ENCODE data around the gene SCGB1C1.
A peak's percentile ranks its signal among the peaks of the same experiment; 100 is the strongest.

The SCGB1C1 gene

GRCh38 chr11:204587-205109, 11.8 kb downstream of the SCGB1C1 start:
- FAIRE-seq (no peak), DNase-seq (ENCODE audit: insufficient read length, low spot score) (no peak)

DNA sequence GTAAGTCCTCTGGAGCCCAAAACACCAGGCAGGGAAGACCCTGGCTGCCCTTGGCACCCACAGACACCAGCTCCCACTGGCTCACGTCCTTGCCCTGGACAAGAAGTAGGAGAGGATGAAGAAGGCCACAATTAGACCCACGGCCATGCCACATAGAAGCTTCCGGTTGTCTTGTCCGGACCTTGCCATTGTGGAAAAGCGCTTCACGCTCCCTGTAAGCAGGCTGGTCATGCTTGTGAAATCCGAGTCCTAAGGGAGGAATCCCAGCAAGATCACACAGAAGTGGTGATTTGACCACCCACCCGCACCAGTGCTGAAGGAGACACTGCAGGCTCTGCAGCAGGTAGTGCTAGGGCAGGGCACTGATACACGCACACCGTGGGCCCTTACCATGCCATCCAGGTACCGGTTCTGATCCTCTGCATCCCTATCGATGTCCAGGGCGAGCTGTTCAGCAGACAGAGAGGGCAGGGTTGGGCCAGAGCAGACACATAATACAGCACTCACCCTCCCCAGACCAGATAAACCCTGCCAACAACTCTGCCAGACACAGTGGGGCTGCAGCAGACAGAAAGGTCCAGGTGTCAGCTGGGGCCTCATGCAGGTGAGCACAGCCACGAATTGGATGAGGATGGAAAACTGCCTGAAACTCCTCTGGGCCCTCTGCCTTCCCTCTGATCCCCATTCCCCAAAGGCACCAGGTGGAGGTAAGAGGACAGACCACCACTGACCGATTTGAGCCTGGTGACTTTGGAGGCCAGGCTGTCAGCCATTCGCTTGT, 12.5 kb downstream of the SCGB1C1 start:
- FAIRE-seq (no peak), DNase-seq (ENCODE audit: insufficient read length, low spot score) (no peak)

- no peak for DNase-seq (ENCODE audit: insufficient read length, low spot score)
- no peak for FAIRE-seq
Measured at GRCh38 chr11:206002-206384, 13.1 kb downstream of the SCGB1C1 start.

- no peak for FAIRE-seq
Measured at GRCh38 chr11:206526-207207, 13.8 kb downstream of the SCGB1C1 start.

GRCh38 chr11:207208-207862, 14.5 kb downstream of the SCGB1C1 start, which contains the start of the genes BET1L and RIC8A:
TSS of gene BET1L (minus strand) at chr11:207399. CDS start at chr11:207321, 78 bp downstream.
TSS of gene RIC8A (plus strand) at chr11:207708. CDS start at chr11:208855, 1,147 bp downstream.
- peak; percentile 96 for DNase-seq (ENCODE audit: insufficient read length, low spot score)
- FAIRE-seq = peak; percentile 96

More at GRCh38 chr11:206526-207207, 13.8 kb downstream of the SCGB1C1 start:
- no peak for DNase-seq (ENCODE audit: insufficient read length, low spot score)

DNA sequence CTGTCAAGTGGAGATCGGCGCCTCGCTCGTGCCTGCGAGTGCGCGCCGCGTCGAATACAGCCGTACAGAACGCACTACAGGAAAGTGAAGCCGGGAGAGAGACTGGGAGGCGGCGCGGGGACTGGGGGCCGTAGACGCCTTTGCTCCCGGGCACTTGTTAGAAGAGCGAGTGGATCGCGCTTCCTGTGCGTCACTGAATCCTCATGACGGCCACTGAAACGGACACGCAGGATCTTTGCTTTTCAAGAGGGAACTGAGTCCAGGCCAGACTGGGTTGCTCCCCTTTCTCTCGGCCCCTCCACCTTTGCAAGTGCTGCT, 14.9 kb downstream of the SCGB1C1 start:
- peak; percentile 23 for DNase-seq (ENCODE audit: insufficient read length, low spot score)
- no peak for FAIRE-seq

DNA sequence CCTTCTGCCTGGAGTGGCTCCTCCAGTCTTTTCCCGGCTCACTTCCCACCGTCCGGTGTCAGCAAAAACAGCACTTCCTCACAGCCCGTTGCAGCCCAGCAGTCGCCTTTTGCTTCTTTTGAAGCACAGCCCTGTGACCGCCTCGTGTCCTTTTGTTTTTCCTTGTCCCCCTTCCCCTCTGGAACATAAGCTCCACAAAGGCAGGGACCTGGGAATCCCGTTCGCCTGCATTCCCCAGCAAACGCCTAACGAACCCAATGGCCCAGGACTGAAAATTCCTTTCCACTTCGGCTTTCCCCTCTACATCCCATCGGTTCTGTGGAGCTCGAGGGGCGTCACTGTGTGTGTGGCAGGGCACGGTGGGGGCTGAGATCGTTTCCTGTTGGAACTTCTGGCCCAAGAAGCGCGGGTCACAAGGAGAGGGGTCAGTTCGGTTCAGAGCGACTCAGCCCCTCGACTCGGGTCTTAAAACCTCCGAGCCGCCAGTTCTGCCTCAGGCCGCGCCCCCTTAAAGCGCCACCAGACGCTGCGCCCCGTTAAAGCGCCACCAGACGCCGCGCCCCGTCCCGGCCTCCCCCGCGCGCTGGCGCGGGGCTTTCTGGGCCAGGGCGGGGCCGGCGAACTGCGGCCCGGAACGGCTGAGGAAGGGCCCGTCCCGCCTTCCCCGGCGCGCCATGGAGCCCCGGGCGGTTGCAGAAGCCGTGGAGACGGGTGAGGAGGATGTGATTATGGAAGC, 15.5 kb downstream of the SCGB1C1 start:
- DNase-seq (ENCODE audit: insufficient read length, low spot score) = peak; percentile 76
- no peak for FAIRE-seq

DNA sequence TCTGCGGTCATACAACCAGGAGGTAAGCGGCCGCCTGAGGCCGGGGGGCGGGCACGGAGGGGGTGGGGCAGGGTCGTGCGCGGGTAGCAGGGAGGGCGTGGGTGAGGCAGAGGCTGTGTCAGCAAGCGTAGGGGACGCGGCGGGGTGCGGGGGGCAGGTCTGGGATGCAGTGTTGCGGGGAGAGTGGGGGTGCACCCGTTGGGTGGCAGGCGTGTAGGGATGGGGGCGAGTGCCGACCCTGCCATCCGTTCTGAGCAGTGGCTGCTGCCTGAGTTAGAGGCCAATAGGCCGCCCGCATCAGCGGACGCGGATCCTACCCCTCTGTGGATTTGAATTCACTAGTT, 16.0 kb downstream of the SCGB1C1 start:
- FAIRE-seq (no peak), DNase-seq (ENCODE audit: insufficient read length, low spot score) (no peak)

DNA sequence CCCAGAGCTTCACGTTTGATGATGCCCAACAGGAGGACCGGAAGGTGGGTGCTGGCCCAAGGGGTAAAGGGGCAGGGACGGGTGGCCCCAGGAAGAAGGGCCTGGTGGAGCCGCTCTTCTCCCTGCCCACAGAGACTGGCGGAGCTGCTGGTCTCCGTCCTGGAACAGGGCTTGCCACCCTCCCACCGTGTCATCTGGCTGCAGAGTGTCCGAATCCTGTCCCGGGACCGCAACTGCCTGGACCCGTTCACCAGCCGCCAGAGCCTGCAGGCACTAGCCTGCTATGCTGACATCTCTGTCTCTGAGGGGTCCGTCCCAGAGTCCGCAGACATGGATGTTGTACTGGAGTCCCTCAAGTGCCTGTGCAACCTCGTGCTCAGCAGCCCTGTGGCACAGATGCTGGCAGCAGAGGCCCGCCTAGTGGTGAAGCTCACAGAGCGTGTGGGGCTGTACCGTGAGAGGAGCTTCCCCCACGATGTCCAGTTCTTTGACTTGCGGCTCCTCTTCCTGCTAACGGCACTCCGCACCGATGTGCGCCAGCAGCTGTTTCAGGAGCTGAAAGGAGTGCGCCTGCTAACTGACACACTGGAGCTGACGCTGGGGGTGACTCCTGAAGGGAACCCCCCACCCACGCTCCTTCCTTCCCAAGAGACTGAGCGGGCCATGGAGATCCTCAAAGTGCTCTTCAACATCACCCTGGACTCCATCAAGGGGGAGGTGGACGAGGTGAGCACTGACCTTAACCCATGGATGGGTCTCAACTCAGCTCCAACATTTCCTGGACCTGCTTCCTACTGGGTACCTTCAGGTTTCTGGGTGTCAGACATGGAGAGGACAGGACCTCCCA, 16.6 kb downstream of the SCGB1C1 start:
- FAIRE-seq (no peak), DNase-seq (ENCODE audit: insufficient read length, low spot score) (no peak)

DNA sequence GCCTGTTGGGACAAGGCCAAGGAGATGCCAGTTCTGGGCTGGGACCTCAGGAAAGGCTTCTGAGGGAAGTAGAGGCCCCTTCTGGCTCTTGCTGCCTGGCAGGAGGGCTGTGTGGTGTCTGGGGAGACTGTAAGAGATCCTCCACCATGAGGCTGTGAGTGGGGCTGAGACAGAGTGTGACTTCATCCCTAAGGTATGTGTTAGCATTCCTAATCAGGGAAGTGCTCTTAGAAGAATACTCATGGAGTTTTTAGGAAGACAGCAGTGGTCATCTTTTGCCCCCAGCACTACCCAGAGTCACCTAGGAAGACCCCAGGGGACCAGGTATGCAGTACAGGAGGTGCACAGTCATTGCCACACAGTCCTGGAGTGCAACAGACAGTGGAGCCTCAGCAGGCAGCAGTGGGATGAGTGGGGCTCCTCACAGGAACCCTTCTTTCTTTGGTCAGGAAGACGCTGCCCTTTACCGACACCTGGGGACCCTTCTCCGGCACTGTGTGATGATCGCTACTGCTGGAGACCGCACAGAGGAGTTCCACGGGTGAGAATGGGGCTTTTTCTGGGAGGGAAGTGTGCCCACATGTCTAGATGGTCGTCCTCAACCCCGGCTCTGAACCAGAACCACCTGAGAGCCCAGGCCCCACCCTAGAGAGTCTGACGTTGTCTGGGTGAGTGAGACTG, 17.4 kb downstream of the SCGB1C1 start:
- FAIRE-seq (no peak), DNase-seq (ENCODE audit: insufficient read length, low spot score) (peak; percentile 45)

GRCh38 chr11:210803-211180, 17.9 kb downstream of the SCGB1C1 start:
- DNase-seq (ENCODE audit: insufficient read length, low spot score) = no peak
- FAIRE-seq = no peak

DNA sequence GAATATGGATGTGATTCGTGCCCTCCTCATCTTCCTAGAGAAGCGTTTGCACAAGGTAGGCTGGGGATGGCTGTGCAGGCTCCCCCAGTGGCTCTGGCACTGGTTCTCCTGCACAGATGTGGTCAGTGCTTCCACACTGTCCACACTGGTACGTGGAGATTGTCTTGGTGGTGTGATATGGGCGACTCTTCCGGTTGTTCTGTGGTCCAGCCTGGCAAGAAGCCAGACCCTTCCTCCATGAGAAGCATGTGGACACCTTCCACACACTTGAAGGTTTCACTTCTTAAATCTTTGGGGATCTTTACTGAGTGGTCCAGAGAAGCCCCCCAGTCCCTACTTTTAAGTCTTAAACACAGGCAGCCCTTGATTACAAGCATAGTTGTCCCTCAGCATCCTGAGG, 18.4 kb downstream of the SCGB1C1 start:
- no peak for FAIRE-seq

DNA sequence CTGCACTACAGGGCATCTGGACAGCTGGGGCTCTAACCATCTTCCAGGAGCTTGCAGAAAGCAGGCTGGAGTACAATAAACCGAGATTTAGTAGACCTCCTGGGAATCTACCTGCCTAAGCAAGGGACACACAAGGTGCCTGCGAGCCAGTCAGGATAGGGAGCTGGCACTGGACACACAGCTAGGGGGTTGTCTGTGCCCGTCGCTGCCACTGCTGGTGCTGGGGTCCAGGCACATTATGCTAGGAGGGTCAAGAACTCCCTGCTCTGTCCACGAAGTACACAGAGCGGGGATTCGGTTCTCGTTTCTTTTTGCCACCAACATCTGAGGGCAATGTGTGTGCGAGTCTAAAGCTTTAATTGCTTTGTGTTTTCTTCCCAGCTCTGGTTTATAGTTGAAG, 18.9 kb downstream of the SCGB1C1 start:
- no peak for DNase-seq (ENCODE audit: insufficient read length, low spot score)
- no peak for FAIRE-seq

More for the DNA sequence above, 18.4 kb downstream of the SCGB1C1 start:
- DNase-seq (ENCODE audit: insufficient read length, low spot score) = no peak

DNA sequence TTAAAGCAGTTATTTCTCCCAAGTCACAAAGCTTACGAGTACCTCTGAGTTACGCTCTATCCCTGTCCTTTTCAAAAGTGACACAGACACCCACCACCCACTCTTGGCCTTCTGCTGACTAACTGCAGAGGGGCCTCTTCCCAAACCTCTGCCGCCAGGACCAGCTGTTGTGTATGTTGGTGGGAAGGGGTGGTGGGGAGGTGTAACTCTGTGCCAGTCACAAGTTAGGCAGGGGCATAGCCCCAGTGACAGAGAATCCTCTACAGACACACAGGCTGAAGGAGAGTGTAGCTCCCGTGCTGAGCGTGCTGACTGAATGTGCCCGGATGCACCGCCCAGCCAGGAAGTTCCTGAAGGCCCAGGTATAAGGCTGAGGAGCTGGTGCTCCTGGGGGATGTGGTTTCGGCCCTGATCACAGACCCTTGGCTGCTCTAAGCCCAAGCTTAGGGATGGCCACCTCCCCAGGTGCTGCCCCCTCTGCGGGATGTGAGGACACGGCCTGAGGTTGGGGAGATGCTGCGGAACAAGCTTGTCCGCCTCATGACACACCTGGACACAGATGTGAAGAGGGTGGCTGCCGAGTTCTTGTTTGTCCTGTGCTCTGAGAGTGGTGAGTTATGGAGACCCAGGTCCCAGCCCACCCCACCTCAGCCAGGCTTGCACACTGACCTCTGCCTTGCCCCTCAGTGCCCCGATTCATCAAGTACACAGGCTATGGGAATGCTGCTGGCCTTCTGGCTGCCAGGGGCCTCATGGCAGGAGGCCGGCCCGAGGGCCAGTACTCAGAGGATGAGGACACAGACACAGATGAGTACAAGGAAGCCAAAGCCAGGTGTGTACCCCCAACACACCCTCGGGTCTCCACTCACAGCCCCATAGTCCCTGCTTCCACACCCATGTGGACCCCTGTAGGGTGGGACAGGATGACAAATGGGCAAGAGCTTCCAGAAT, 19.5 kb downstream of the SCGB1C1 start:
- FAIRE-seq = no peak

GRCh38 chr11:213111-213510, 20.2 kb downstream of the SCGB1C1 start:
- DNase-seq (ENCODE audit: insufficient read length, low spot score) (no peak), FAIRE-seq (no peak)

More for the DNA sequence above, 19.5 kb downstream of the SCGB1C1 start:
- no peak for DNase-seq (ENCODE audit: insufficient read length, low spot score)

DNA sequence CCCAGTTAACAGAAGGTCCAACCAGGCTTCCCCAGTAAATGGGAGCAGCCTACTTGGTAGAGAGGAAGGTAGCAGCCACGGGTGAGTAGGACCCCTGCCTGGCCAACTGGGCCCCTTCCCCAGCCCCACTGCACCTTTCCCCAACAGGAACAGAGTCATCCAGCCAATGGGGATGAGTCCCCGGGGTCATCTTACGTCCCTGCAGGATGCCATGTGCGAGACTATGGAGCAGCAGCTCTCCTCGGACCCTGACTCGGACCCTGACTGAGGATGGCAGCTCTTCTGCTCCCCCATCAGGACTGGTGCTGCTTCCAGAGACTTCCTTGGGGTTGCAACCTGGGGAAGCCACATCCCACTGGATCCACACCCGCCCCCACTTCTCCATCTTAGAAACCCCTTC, 21.2 kb downstream of the SCGB1C1 start:
- FAIRE-seq (no peak), DNase-seq (ENCODE audit: insufficient read length, low spot score) (no peak)

DNA sequence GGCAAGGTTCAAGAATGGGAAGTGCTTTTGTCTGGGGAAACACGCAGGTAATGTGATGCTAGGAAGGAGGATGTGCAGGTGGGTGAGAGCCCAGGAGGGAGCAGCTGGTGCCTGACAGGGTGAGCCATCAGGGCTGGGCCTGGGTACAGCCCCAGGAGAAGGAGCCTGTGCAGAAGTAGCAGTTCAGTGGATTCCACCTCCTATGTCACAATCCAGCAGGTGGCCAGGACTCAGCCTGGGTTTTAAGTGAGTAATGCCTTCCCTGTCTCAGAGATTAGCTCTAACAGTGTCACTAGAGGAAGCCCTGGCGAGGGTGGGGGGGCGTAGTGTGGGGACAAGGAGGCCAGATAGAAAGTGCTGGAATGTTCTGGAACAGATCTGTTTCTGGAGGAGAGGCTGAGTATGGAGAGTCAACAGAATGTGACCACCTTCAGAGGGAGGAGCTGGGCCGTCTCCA, 22.7 kb downstream of the SCGB1C1 start:
- DNase-seq (ENCODE audit: insufficient read length, low spot score) (no peak), FAIRE-seq (no peak)
